Keratinocyte (primary cell): ENCODE results near the gene S100A12.

ENCODE experiments used
- EZH2 ChIP-seq: IDR thresholded peaks from one replicate; pipeline ENCODE4 v1.6.1; 2012; ENCODE audit warnings: inconsistent platforms, mild to moderate bottlenecking, low read length, moderate library complexity
- TF ChIP-seq, protein P1 (sequence below), 3 experiments: IDR thresholded peaks in 1 of 3; conservative IDR thresholded peaks in 1 of 3; optimal IDR thresholded peaks in 1 of 3; 2 replicates in 2 of 3; 3 replicates in 1 of 3; pipeline versions ENCODE3 to v1.5.1; 2011; ENCODE audit warnings: low read length in 3 of 3, mild to moderate bottlenecking in 3 of 3, moderate library complexity in 2 of 3, control low read depth in 1 of 3, inconsistent platforms in 1 of 3; ENCODE audit not compliant: insufficient read depth in 2 of 3; ENCODE audit errors: extremely low read depth in 1 of 3

DNA sequence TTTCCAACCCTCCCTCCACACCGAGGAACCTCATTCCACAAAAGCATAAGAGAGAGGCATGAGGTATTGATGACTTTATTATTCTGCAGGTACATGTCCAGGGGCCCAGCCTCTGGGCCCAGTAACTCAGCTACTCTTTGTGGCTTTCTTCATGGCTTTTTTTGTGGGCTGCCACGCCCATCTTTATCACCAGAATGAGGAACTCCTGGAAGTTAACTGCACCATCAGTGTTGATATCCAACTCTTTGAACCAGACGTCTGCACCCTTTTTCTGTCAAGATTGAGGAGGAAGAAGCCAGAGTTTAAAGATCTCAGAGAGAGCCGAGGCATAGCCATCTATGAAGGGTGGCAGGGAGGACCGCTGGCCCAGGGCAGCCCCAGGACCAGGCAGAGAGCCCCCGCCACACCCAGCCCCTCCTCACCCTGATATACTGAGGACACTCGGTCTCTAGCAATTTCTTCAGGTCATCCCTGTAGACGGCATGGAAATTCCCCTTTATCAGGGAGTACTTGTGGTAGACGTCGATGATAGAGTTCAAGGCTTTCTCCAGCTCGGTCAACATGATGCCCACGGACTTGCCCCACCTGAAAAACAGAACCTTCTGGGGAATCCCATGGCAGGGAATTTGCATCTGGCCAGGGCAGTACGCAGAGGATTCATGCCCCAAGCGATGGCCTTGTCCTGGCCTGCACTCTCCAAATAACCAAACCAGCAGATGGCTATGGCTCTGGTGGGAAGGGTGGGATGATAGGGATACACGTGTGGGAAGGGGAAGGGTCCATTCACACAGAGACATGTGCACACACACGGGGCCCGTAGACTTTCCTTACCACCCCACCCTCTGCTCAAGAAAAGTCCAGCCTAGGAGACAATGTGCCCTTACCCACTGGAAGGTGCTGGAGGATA is 14.8 kb upstream of the S100A12 start:
- TF ChIP-seq, protein P1, sequence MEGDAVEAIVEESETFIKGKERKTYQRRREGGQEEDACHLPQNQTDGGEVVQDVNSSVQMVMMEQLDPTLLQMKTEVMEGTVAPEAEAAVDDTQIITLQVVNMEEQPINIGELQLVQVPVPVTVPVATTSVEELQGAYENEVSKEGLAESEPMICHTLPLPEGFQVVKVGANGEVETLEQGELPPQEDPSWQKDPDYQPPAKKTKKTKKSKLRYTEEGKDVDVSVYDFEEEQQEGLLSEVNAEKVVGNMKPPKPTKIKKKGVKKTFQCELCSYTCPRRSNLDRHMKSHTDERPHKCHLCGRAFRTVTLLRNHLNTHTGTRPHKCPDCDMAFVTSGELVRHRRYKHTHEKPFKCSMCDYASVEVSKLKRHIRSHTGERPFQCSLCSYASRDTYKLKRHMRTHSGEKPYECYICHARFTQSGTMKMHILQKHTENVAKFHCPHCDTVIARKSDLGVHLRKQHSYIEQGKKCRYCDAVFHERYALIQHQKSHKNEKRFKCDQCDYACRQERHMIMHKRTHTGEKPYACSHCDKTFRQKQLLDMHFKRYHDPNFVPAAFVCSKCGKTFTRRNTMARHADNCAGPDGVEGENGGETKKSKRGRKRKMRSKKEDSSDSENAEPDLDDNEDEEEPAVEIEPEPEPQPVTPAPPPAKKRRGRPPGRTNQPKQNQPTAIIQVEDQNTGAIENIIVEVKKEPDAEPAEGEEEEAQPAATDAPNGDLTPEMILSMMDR (optimal IDR thresholded peaks at IDR 0.05 in 1 of 3, IDR thresholded peaks at IDR 0.05 in 1 of 3, conservative IDR thresholded peaks at IDR 0.05 in 1 of 3; ENCODE audit: extremely low read depth in 1 of 3, insufficient read depth in 2 of 3, low read length in 3 of 3), result no peak
- no peak for TF ChIP-seq EZH2
